NCI-H748 (cell line): ENCODE results near the gene TTYH1.
"Not testable (repeated sequence)": the region's sequence is repeated elsewhere in the genome, so short reads cannot be mapped to it uniquely, and the experiment has no call there.

ENCODE experiments used
- DNase-seq: peaks from one replicate; lab custom pipeline; 2025; ENCODE audit not compliant: unreplicated experiment; lab: John Stamatoyannopoulos, UW

TTYH1 gene

GRCh38 chr19:54436628-54437252, 21.5 kb downstream of the TTYH1 start:
- DNase-seq = no peak

DNA sequence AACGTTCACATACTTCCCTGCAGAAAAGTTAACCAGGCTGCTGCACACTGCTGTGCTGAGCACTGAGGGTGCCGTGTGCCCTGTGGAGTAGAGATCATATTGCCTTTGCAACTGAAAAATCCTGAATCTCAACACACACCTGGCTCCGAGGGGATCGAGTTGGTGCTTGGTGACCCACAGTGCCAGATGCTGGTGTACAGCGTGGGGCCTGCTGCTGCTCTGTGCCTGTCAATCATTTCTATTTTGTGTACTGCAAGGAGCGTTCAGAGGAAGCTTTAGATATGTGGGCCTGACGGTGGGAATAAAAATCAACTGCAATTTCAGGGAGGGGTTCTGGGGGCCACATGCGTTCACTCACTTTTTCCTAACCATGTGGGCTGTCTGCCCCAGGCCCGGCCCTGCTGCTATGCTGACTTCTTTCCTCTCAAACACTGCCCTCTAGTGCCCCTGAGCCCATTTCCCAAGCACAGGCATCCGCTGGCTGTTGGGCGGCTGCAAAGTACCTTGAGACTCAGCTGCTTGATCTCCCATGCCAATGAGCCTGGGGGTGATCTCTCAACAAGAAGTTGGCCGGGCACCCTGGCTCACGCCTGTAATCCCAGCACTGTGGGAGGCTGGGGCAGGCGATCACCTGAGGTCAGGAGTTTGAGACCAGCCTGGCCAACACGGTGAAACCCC, 24.0 kb downstream of the TTYH1 start:
- DNase-seq = peak; percentile 19

DNA sequence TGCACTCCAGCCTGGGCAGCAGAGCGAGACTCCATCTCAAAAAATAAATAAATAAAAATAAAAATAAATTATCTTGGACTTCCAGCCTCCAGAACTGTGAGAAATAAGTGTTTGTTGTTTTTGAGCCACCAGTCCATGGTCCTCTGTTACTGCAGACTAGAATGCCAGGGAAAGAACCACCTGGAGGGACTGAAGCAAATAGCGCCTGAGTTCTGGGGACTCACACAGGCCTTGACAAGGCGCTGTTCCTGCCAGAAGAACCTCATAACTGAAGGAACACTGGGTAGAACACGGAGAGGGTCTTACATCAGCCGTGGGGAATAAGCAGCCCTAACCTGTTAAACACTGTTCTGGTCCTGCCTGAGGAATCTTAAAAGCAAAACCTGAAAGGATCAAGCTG, 25.4 kb downstream of the TTYH1 start:
- DNase-seq = no peak

DNA sequence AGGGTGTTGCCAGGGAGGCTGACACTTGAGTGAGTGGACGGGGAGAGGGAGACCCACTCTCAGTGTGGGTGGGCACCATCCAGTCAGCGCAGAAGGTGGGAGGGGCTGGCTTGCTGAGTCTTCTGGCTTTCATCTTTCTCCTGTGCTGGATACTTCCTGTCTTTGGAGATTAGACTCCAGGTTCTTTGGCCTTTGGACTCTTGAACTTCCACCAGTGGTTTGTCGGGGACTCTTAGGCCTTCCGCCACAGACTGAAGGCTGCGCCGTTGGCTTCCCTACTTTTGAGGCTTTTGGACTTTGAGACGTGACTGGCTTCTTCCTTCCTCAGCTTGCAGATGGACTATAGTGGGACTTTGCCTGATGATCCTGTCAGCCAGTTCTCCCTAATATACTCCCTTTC, 29.5 kb downstream of the TTYH1 start:
- DNase-seq = no peak

DNA sequence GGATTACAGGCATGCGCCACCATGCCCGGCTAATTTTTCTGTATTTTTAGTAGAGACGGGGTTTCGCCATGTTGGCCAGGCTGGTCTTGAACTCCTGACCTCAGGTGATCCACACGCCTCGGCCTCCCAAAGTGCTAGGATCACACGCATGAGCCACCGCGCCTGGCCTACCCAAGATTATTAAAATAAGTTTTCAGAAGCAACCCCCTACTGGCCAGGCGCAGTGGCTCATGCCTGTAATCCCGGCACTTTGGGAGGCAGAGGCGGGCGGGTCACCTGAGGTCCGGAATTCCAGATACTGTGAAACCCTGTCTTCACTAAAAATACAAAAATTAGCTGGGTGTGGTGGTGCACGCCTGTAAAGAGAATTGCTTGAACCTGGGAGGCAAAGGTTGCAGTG, 31.1 kb downstream of the TTYH1 start:
- DNase-seq = not testable (repeated sequence)

- DNase-seq = peak; percentile 47
Measured at GRCh38 chr19:54448040-54448773, 32.9 kb downstream of the TTYH1 start.

DNA sequence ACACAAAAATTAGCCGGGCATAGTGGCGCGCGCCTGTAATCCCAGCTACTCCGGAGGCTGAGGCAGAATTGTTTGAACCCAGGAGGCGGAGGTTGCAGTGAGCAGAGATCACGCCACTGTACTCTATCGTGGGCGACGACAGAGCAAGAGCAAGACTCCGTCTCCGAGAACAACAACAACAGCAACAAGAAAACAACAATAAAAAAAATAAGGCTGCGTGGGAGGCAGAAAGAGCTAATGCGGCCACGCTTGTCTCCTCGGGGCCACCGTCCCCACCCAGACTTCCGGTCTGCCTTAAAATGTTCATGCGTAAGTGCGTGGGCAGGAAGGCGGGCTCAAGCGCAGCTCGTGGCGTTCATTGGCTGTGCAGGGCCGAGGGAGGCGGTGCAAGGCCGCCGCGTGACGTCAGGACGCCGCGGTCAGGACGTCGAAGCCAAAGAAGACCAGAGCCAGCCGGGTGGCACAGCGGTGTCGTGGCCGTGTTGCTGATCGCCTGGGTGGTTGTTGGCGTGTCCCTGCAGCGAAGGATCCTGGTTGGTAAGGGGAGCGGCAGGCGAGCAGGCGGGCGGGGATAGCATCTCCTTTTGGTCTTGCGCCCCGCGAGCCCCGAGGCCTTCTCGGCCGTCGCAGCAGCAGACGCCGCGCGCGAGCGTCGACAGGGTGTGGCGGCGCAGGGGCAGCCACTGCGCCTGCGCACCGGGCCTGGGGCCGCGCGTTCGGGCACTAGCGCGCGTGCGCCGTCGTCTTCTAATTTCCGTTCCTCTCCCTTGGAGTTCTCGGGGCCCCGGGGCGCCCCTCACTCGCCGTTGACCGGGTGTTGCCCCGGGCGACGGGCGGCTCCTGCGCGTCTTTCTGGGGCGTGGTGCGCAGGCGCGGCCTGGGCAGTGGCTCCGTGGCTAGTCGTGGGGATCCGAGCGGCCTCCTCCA, 33.8 kb downstream of the TTYH1 start, which contains the start of gene LENG8:
TSS of gene LENG8 (plus strand) at position 426 of the 927 bp plus-strand sequence. CDS start 2,146 bp downstream, outside the sequence.
- peak; percentile 98 for DNase-seq

- DNase-seq = no peak
Measured at GRCh38 chr19:54449701-54450069, 34.4 kb downstream of the TTYH1 start.

DNA sequence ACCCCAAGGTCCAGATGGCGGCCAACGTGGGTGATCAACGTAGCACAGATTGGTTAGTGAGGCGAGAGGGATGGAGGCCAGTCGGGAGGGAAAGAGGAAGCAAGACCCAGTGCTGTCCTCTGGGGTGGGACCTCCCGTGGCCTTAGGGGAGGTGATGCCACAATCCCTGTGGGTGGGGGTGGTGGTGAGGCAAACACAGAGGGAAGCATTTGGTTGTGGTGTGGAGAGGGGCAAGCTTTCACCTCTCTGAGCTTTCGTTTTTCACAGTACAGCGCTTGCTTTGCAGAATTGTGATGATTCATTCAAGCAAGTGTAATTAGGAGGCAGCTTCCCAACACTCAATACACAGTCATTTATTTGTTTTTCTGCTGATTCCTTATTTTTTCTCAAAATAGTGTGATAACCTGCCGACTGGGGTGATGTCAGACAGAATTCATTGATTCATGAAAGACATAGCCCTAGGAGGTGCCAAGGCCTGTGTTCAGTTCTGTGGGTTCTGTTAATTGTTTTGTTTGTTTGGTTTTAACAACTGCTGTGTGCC, 36.1 kb downstream of the TTYH1 start:
- no peak for DNase-seq

- DNase-seq = no peak
Measured at GRCh38 chr19:54451997-54452396, 36.7 kb downstream of the TTYH1 start.

- DNase-seq = no peak
Measured at GRCh38 chr19:54452626-54453025, 37.4 kb downstream of the TTYH1 start.

GRCh38 chr19:54453921-54454780, 38.9 kb downstream of the TTYH1 start:
- no peak for DNase-seq

DNA sequence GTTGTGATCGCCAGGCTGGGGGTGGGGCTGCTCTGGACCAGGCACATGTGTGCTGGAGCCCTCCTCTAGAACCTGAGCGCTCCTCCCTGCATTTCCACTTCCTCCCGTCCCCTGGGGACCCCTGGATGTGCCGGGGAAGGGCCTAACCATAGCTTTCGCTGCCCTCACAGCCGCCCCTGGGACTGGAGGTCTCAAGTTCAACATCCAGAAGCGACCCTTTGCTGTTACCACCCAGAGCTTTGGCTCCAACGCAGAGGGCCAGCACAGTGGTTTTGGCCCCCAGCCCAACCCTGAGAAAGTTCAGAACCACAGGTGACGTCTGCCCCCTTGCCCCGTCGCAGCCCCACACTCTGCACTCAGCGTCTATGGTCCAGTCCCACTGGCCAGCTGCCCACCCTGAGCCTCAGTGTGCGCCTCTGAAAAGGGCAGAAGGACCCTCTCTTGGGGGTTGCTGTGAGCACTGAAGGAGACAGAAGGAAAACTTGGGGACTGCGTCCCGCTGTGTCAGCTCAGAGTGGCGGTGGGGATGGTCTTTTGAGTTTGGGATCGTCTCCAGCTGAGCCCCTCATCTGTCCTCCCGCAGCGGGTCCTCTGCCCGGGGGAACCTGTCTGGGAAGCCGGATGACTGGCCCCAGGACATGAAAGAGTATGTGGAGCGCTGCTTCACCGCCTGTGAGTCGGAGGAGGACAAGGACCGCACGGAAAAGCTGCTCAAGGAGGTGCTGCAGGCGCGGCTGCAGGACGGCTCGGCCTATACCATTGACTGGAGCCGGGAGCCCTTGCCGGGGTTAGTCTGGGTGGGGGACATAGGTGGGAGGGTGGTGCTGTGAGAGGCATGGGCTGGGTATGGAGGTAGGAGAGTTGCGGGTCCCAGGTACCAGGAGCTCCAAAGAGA, 39.8 kb downstream of the TTYH1 start:
- no peak for DNase-seq

DNA sequence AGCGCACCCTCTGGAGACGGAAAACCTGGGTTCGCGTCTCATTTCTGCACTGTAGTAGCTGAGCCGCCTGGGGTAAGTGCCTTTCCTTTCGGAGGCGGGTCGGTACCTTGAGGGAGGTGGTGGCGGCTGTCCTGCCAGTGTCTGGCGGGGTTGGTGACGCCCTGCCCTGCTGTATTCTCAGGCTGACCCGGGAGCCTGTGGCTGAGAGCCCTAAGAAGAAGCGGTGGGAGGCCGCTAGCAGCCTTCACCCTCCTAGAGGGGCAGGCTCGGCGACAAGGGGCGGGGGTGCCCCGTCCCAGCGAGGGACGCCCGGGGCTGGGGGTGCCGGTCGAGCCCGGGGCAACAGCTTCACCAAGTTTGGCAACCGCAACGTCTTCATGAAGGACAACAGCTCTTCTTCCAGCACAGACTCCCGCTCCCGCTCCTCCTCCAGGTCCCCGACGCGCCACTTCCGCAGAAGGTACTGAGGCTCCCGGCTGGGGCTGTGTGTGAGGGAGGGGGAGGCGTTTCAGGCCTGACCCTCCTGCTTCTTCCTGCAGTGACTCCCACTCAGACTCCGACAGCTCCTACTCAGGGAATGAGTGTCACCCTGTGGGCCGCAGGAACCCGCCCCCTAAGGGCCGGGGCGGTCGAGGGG, 40.6 kb downstream of the TTYH1 start:
- DNase-seq = no peak

DNA sequence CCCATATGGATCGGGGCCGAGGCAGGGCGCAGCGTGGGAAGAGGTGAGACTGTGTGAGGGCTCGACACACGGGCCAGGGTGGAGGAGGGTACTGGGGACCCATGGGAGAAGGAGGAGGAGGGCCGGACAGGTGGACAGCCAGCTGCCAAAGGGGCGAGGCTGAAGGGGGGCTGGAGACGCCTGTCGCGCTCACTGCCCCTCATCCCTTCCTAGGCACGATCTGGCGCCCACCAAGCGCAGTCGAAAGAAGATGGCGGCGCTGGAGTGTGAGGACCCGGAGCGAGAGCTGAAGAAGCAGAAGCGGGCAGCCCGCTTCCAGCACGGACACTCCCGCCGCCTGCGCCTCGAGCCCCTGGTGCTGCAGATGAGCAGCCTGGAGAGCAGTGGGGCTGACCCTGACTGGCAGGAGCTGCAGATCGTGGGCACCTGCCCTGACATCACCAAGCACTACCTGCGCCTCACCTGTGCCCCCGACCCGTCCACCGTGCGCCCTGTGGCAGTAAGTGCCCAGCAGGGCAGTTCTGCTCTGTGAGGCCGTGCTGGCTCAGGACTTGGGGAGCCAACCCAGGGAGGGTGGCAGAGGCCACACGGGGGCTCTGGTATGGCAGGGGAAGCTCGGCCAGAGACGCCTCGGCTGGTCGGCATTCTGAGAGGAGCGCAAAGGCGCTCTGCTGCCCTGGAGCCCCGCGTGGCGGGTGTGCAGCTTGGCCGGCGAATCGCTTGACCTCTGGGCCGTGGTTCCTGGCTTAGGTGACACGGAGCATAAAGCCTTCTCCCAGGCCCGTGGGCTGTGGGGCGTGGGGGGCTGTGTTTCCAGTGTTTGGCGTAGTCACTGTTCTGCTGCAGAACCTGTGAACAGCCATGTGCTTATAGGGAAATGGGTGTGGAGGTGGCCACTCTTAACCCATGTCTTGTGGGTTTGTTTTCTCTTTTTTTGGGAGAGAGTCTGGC, 41.4 kb downstream of the TTYH1 start:
- no peak for DNase-seq

- no peak for DNase-seq
Measured at GRCh38 chr19:54457773-54458647, 42.7 kb downstream of the TTYH1 start.
